GM19238 (cell line): ENCODE measurements around the gene GATD1.

Source experiments
- DNase-seq: peaks from one replicate; pipeline ENCODE4 v3.0.0; 2011; ENCODE audit warnings: low spot score; ENCODE audit not compliant: insufficient read length

The GATD1 gene

DNA sequence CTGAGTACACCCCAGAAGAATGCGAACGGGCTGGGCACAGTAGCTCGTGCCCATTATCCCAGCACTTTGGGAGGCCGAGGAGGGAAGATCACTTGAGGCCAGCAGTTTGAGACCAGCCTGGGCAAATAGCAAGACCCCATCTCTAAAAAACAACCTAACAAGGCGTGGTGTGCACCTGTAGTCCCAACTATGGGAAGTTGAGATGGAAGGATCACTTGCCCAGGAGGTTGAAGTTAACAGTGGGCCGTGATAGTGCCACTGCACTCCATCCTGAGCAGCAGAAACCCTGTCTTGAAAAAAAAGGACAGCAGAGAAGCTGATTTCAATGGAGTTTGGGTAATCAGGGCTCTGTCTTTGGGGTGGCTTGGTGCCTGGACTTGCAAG lies 35.8 kb upstream of the GATD1 start:
- no peak for DNase-seq

GRCh38 chr11:812390-812789 lies 35.1 kb upstream of the GATD1 start:
- DNase-seq, result no peak

DNA sequence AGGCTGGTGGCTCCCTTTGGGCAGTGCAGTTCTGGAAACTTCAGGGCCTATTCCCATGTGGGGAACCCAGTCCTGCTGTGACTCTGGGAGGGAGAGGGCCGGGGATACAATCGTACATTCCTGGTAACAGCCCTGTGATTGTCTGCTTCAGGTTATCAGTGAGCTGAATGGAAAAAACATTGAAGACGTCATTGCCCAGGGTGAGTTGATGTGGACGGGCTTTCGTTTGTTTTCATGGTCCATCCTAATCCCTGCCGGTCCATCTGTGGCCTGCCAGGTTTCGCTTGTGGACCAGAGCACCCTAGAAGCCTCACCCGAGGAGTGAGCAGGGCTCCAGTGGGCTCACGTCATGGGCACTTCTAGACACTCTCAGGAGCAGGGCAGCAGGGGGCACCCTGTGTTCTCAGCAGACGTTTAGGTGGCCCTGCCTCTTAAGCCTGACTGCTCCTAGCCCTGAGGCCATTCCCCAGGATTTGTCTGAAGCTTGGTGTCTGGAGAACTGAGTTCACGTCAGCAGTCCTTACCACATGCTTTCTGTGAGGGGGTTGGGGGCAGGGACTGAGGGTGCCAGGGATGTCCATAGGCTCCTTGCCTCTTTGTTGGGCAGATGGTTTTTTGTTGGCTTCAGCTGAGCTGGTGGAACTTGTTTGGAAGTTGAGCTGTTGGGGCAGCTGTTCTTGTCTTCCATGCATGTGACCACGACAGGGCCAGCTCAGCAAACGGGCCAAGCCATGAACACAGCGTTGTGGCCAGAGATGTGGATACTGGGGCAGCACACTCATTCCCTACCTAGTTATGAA lies 34.4 kb upstream of the GATD1 start:
- DNase-seq, result no peak

DNA sequence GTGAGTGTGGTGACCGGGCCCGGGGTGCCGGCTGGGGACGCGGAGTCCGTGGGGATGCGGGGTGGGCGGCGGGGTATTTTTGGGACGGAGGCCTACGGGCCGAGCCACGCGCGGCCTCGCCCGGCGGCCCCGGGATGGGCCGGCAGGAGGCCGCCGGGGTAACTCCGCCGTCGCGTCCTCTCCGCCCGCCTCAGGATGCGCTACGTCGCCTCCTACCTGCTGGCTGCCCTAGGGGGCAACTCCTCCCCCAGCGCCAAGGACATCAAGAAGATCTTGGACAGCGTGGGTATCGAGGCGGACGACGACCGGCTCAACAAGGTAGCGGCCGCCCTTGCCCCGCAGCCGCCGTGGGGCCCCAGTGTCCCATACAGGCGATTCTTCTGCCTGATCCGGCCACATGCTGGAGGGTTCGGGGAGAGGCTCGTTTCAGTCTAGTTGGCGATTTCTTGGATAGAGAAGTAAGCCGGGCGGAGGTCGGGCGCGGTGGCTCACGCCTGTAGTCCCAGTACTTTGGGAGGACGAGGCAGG lies 32.8 kb upstream of the GATD1 start:
- no peak for DNase-seq

- peak; percentile 98 for DNase-seq
These were observed 32.2 kb upstream of the GATD1 start, which contains the start of gene RPLP2 for GRCh38 chr11:809287-810039. RPLP2 (plus strand) TSS chr11:809967; CDS start chr11:810235, 268 bp downstream.

- no peak for DNase-seq
These were observed 31.4 kb upstream of the GATD1 start for GRCh38 chr11:808427-809286.

DNA sequence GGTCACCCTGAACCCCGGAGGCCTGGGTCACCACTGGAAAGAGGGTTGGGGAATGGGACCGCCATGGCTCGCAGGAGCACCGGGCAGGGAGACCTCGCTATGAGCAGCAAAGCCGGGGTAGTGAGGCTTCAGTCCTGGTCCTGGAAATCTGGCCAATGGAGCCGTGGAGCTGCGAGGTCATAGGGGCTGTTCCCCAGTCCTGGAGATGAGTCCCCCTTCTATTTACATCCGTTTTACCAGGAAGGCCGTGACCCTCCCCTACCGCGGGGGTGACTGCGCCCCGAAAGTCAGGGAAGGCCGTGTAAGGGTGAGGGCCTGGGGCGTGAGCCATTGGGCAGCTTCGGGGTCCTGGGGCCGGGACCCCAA lies 27.3 kb upstream of the GATD1 start:
- no peak for DNase-seq

DNA sequence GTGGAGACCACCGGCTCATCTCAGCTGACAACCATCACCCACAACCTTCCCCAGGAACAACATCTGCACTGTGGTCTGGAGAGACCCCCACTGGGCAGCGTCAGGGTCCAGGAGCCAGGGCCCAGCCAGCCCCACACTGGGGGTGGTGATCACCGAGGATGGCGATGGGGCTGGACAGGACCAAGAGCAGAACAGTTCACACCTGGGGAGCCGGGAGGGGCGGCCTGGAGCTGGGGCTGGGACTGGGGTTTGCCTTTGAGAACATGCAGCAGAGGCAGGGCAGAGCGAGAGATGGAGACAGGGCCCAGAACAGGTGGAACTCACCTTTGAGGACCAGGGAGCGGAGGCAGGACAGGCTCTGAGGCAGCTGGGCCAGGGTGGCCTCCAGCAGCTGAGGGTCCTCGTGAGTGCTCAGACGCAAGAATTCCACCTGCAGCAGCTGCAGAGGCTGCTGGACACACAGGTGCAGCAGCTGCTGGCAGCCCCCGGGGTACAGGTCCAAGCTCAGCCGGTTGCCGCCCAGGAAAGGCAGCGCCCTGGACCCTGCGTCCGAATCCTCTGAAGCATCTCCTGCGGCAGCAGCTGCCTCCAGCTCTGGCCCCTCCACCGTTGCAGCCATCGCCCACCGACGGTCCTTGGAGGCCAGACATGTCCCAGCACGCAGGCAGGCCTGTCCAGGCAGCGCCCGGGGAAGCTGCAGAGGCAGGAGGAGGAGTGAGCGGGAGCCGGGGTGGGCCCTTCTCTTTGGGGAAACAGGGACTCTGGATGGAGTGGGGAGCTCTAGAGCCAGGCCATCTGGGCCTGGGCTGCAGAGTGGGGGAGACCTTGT lies 26.7 kb upstream of the GATD1 start:
- no peak for DNase-seq

DNA sequence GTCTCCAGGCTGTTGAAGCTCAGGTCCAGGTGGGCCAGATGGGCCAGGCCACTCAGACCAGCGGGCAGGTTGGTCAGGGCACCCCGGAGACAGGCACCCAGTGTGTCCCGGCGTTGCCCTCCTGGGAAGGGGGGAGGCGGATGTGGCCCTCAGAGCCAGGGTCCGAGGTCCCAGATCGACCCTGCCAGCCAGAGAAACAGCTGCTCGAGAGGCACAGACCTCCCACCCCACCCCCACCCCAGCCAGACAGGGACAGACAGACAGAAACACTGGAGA lies 26.1 kb upstream of the GATD1 start:
- no peak for DNase-seq

DNA sequence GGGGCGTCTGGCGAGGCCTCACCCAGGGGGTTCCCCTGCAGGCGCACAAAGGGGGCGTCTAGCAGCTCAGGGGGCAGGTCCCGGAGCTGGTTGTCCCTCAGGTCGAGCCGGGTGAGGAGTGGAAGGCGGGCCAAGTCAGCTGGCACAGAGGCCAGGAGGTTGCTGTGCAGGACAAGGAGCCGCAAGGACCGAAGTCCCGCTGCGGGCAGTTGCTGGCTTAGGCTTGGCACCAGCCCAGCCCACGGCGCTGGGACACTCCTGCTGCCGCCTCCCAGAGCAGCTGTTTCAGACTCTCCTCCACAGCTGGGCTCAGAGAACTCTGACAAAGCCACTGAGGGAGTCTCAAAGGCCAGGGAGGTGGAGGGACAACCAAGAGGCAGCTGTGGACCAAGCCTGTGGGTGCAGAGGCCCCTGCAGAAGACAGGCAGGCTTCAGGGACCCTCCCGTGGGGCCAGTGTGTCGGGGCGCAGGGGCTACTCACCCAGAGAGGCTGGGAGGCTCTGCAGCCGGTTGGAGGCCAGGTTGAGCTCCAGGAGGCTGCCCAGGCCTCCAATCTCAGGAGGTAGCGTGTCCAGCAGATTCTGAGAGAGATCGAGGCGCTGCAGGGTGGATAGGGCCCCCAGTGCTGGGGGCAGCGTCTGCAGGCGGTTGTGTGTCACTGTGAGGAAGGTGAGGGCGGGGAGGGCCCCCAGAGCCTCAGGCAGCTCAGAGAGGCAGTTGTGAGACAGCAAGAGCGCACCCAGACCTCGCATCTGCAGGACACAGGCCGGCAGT lies 25.6 kb upstream of the GATD1 start:
- DNase-seq, result no peak

GRCh38 chr11:802018-802617 lies 24.8 kb upstream of the GATD1 start:
- DNase-seq, result no peak

- no peak for DNase-seq
These were observed 24.0 kb upstream of the GATD1 start for GRCh38 chr11:801097-801780.

DNA sequence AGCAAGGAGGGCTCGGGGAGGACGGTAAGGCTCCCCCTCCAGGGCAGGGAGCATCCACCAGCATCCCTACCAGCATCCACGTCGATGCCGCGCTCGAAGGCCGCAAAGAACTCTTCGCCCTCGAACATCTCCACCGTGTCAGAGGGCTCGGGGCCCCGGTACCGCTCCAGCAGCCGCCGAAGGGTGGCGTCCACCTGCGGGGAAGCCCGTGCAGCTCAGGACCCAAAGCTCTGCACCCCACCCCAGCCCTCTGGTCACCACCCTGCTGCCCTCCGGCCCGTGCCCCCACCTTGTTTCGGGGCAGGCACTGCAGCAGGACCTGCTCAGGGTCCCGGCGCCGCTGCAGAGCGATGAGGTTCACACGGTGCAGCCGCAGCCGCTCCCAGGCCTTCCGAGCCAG lies 23.2 kb upstream of the GATD1 start:
- no peak for DNase-seq

GRCh38 chr11:799641-800316 lies 22.5 kb upstream of the GATD1 start:
- no peak for DNase-seq

DNA sequence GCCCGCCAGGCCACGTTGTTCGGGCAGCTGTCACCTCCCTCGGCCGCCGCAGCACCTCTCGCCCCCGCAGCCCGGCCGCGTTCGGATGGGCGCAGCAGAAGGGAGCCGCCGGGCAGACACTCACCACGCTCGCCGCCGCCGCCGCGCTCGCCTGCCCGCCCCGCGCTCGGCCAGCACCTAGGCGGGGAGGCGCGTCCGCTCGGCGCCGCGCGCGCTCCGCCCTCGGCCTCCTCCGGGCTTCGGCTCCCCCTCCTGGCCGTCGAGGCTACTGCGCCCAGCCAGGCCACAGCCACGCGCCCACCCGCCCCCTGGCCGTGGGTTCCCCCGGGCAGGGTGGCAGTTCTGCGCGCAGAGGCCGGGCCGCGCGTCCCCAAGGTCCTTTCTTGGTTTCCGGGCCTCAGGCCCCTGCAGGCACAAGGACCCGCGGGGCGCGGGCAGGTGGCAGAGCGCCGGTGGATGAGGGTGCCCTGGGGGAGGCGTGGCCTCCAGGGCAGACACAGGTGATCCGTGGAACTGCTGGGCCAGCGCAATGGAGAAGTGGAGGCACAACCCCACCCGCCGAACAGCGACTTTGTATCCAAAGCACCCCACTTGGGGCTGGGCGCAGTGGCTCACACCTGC lies 20.9 kb upstream of the GATD1 start, which contains the start of gene SLC25A22:
Gene SLC25A22 (minus strand): TSS at position 189 of the 621 bp plus-strand sequence. CDS start 3,275 bp downstream, outside the sequence.
- DNase-seq, result peak; percentile 99

DNA sequence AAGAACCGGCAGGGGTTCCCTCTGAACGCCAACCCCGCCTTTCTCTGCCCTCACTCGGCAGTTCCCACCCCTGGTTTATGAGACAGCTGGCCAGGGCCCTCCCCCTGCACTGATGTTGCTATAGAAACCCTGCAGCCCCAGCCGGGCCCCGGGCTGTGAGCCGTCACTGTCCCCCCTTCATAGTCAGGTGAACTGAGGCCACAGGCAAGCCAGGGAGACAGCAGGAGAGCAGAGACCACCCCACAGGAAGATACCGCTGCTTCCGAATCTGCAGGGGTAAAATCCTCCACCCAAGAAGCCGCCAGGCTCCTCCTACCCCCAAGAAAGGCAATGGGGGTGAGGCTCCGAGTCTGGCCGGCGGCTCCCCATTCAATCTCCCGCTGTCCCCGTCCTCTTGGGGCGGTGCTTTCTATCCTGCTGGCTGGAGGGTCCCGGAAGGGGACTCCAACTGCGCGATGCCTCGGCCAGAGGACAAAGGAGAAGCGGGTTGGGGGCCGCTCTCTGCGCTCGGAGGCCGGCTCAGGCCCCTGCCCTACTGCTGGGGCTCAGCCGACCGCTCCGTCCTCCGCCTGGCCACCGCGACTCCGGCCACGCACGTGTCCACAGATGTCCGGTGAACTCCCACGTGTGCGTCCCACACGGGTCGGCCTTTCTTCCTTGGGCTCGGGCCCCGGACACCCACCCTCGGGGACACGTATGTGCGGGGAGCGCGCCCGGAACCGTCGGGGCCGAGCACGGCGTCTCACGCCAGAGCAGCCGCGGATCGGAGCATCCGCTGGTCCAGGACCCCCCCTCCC lies 20.2 kb upstream of the GATD1 start:
- peak; percentile 96 for DNase-seq
